ENCODE data around the gene TPP2. TPM values are rescaled to one million over a fixed set of nuclear protein-coding genes. Genes with fewer than 3 reads are reported as not detected.

TPP2 gene
- total and polyA plus RNA-seq, 9 of the 15 experiments (the other 6 are each of a cell fraction or from before 2014, with no cell fraction given) = 18.8 to 87.7 (median 55.9) TPM

GRCh38 chr13:102702965-102703725 is 106.4 kb downstream of the TPP2 start:
- intact Hi-C loops (cut with micrococcal nuclease) (no loop called here), in situ Hi-C loops (cut with MboI) (loop anchor here (10.0 kb wide), 1 partner anchor 118 kb away; no protein-coding TSS in a partner anchor)
- no peak for FAIRE-seq
- ChIA-PET POLR2A (interaction anchor here (0.6 kb wide), 1 partner anchor 97 kb away, joined by 3 read pairs; no protein-coding TSS in a partner anchor), CTCF (ENCODE audit: low intra/inter-chr PET ratio) (no interaction called here)
- H3K27ac ChIP-seq (ENCODE audit: extremely low read depth, low read depth, low read length) = no peak overlapping the region
- WGBS (ENCODE audit: insufficient coverage, low coverage, missing lambda C conversion rate) = 0% methylated on average over 5 of the region's 8 CpGs
- H2AFZ ChIP-seq (ENCODE audit: low read depth, low read length) = no peak overlapping the region
- H3K4me3 ChIP-seq = no peak overlapping the region
- no peak for DNase-seq (ENCODE audit: extremely low read depth in 1 of 4, low spot score in 3 of 4)
- H4K20me1 ChIP-seq (replicated peaks; ENCODE audit: control insufficient read depth, insufficient read depth, low read length) = no peaks in the 10 kb centered on the region
- no peaks in the 10 kb centered on the region for H3K36me3 ChIP-seq (ENCODE audit: control insufficient read depth, insufficient read depth, low read length)
- no peaks in the 10 kb centered on the region for H3K4me1 ChIP-seq (replicated peaks in 1 of 2; ENCODE audit: control insufficient read depth in 2 of 2, insufficient read depth in 2 of 2, low read length in 2 of 2)
- H3K79me2 ChIP-seq (ENCODE audit: control insufficient read depth, insufficient read depth, low read length) = no peaks in the 10 kb centered on the region
- H3K9ac ChIP-seq (ENCODE audit: insufficient read depth in 1 of 2, low read depth in 2 of 2, low read length in 2 of 2) = no peak overlapping the region
- BruUV-seq (replicated peaks) = no TSS peak
- H3K4me2 ChIP-seq (ENCODE audit: insufficient read depth, low read length) = no peak overlapping the region
- H3K27me3 ChIP-seq (ENCODE audit: control insufficient read depth in 2 of 2, insufficient read depth in 2 of 2, low read length in 2 of 2) = no peaks in the 10 kb centered on the region; a peak in 2 of 5 replicates
- no peaks in the 10 kb centered on the region for H3K9me1 ChIP-seq (ENCODE audit: control insufficient read depth, insufficient read depth, low read length)
- no peak for ATAC-seq
- no peaks in the 10 kb centered on the region for H3K9me3 ChIP-seq (replicated peaks; ENCODE audit: control insufficient read depth, insufficient read depth, low read depth, low read length)
- TF ChIP-seq ZBTB40 (IDR thresholded peaks at IDR 0.05) (no peak), ZBTB40 (CRISPR knock-in tag; IDR thresholded peaks at IDR 0.05) (no peak), MLLT1 (IDR thresholded peaks at IDR 0.05) (no peak), CSDE1 (IDR thresholded peaks at IDR 0.05) (no peak), FOXK1 (CRISPR knock-in tag; IDR thresholded peaks at IDR 0.05; ENCODE audit: borderline replicate concordance) (no peak), E2F1 (CRISPR knock-in tag; IDR thresholded peaks at IDR 0.05) (no peak), THRB (CRISPR knock-in tag; conservative IDR thresholded peaks at IDR 0.05) (no peak), BCOR (IDR thresholded peaks at IDR 0.05) (no peak)

Data from K562 (cell line).